ENCODE measurements around the gene WDR37.

GRCh38 chr10:1057106-1057657 lies 997 bp downstream of the WDR37 start:
- TF ChIP-seq CTCF (IDR thresholded peaks at IDR 0.05 in 8 of 11, conservative IDR thresholded peaks at IDR 0.05 in 3 of 11) = no peak
- no peak for TF ChIP-seq POLR2A (IDR thresholded peaks at IDR 0.05)
